Thoracic aorta (tissue), 2 donors: ENCODE results near the gene CD2BP2. TPM values are rescaled to one million over a fixed set of nuclear protein-coding genes. Genes with fewer than 3 reads are reported as not detected.
A peak's percentile ranks its signal among the peaks of the same experiment; 100 is the strongest.

Experiments
- ATAC-seq: fragments of 150-250 bp; one replicate; pipeline ENCODE4 v1.8.0; 2017; ENCODE audit warnings: low read depth; ENCODE audit not compliant: insufficient number of reproducible peaks, low FRiP score
- DNase-seq: peaks from one replicate; pipeline ENCODE4 v3.0.0-alpha.2; 2020; ENCODE audit warnings: low spot score
- H3K27ac ChIP-seq, 2 donors: fragments of 200-600 bp; sonication (generic); 1 replicate in 1 of 2; 2 replicates in 1 of 2; pipeline ENCODE4 v1.5.1; 2016; ENCODE audit warnings: mild to moderate bottlenecking in 2 of 2, moderate library complexity in 2 of 2
- H3K27me3 ChIP-seq: fragments of 200-600 bp; sonication (generic); replicated peaks from 2 replicates; pipeline ENCODE4 v1.6.0; 2016; ENCODE audit warnings: mild to moderate bottlenecking; ENCODE audit not compliant: insufficient read depth
- H3K36me3 ChIP-seq: fragments of 200-600 bp; sonication (generic); one replicate; pipeline ENCODE4 v1.5.1; 2016
- H3K4me1 ChIP-seq, 2 donors: fragments of 200-600 bp; sonication (generic); 1 replicate in 1 of 2; 2 replicates in 1 of 2; pipeline versions ENCODE4 v1.5.1 to v1.6.0; 2016; ENCODE audit warnings: low read depth in 2 of 2, mild to moderate bottlenecking in 1 of 2; ENCODE audit not compliant: control insufficient read depth in 1 of 2
- H3K4me3 ChIP-seq: fragments of 200-600 bp; sonication (generic); 2 replicates; pipeline ENCODE4 v1.5.1; 2016; ENCODE audit warnings: mild to moderate bottlenecking
- H3K9me3 ChIP-seq: fragments of 200-600 bp; sonication (generic); 2 replicates; pipeline ENCODE4 v1.5.1; 2016
- total RNA-seq, 2 donors: library from RNA; depleted of rRNA; stranded (reverse); fragments of >200 nt; gene quantifications; one replicate each; pipeline versions ENCODE4 v1.1.0 to v1.2.3, GENCODE V29; 2016
- TF ChIP-seq, protein P1 (sequence below): fragments of 200-600 bp; sonication (generic); IDR thresholded peaks from one replicate; pipeline ENCODE4 v1.5.1; 2019; ENCODE audit warnings: antibody characterized with exemption

Gene CD2BP2
- total RNA-seq, 2 donors from 2014 or later = 31.4 to 52.0 TPM

DNA sequence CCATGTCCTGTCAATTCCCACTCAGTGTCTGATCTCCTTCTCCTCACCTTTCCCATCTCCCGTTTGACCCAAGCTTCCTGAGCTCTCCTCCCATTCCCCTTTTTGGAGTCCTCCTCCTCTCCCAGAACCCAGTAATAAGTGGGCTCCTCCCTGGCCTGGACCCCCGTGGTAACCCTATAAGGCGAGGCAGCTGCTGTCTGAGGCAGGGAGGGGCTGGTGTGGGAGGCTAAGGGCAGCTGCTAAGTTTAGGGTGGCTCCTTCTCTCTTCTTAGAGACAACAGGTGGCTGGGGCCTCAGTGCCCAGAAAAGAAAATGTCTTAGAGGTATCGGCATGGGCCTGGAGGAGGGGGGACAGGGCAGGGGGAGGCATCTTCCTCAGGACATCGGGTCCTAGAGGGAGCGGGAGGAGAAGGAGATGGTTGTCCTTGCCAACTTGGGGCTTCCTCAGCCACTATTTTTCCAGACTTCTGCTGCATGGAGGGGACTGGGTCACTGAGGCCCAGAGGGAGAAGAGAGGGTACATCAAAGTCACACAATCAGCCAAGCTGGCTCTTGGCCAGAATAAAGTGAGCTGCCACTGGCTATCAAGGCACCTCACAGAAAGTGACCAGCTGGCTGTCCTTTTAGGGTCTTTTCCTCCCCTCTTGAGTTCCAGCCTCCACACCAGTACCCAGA, 17.1 kb upstream of the CD2BP2 start:
- DNase-seq (no peak), ATAC-seq (no peak)
- Histone ChIP-seq H3K36me3 (no peaks in the 10 kb centered on the region), H3K27ac (no peak overlapping the region), H3K4me3 (no peak overlapping the region), H3K4me1 (peaks cover 18 to 24% of the 10 kb centered on the region in 2 donors), H3K9me3 (no peaks in the 10 kb centered on the region), H3K27me3 (no peaks in the 10 kb centered on the region)
- TF ChIP-seq, protein P1, sequence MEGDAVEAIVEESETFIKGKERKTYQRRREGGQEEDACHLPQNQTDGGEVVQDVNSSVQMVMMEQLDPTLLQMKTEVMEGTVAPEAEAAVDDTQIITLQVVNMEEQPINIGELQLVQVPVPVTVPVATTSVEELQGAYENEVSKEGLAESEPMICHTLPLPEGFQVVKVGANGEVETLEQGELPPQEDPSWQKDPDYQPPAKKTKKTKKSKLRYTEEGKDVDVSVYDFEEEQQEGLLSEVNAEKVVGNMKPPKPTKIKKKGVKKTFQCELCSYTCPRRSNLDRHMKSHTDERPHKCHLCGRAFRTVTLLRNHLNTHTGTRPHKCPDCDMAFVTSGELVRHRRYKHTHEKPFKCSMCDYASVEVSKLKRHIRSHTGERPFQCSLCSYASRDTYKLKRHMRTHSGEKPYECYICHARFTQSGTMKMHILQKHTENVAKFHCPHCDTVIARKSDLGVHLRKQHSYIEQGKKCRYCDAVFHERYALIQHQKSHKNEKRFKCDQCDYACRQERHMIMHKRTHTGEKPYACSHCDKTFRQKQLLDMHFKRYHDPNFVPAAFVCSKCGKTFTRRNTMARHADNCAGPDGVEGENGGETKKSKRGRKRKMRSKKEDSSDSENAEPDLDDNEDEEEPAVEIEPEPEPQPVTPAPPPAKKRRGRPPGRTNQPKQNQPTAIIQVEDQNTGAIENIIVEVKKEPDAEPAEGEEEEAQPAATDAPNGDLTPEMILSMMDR = no peak

DNA sequence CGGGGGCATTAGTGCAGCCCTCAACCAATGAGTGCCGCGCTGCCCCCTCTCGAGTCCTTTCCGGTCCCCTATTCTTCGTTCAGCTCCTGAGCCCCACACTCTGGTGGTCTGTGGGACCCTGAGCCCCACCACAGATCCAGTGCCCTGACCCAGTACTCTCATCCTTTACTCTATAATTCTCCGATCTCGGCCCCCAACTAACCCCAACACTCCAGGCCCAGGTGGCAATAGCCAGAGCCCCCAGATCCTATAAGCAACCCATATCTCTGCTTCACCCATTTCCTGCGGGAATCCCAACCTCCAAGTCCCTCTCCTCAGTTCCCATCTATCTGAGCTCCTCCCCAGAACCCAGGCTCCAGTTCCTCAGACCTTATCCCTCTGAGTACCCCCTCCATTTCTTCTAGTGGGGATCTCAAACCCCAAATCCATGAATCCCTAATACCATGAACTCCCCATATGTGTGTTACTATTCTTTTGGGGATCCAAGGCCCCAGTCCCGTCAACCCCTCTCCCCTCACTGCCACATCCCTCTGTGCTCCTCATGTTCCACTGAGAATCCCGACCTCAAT, 16.2 kb upstream of the CD2BP2 start:
- TF ChIP-seq, protein P1 = no peak
- Histone ChIP-seq H3K36me3 (no peaks in the 10 kb centered on the region), H3K4me3 (peak overlapping the region; percentile 69), H3K9me3 (no peaks in the 10 kb centered on the region), H3K27me3 (no peaks in the 10 kb centered on the region), H3K27ac (peak overlapping the region; percentile 81 to 82), H3K4me1 (peaks cover 24 to 25% of the 10 kb centered on the region in 2 donors)
- ATAC-seq = no peak
- DNase-seq = no peak

DNA sequence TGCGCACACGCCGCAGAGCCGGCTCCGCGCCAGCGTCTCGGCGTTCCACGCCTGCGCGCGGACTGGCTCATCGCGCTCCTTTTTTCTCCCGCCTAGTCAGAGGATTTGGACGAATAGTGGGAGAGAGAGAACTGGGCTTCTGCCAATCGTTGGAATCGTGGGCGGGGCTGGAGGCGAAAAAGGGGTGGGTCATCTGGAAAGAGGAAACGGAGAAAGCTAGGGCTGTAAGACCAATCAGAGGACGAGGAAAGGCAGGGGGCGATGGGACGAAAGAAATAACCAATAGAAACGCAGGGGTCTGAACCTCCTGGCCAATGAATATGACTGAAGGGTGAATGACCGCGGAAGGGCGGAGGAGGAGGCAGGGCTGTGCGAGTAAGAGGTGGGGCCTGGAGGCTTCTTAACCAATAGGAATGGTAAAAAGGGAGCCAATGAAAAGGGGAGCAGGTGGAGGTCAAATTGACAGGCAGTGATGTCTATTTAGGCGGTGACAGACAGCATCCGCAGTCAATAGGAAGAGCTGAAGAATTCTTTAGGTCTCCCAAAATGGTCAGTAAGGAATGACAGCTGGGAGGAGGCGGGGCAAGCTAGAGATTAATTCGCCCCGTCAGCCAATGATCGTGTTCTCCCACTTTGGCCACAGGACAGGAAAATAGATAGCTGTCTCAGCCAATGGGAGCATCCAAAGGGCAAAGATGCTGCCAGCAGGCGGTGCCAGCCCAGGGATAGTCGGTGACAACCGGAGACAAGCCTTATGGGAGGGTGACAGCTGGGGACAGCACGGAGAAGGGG, 15.5 kb upstream of the CD2BP2 start, which contains the start of gene TBC1D10B:
Gene TBC1D10B (minus strand): TSS at position 39 of the 792 bp plus-strand sequence. CDS start 311 bp downstream, outside the sequence.
- H3K27ac ChIP-seq = peak within 1 kb of the TSS; percentile 81 to 82
- H3K4me1 ChIP-seq = peaks cover 24 to 25% of the 10 kb centered on the region in 2 donors
- H3K9me3 ChIP-seq = no peaks in the 10 kb centered on the region
- TF ChIP-seq, protein P1 = no peak
- H3K27me3 ChIP-seq = no peaks in the 10 kb centered on the region
- no peaks in the 10 kb centered on the region for H3K36me3 ChIP-seq
- DNase-seq (peak; percentile 97), ATAC-seq (peak; percentile 92)
- H3K4me3 ChIP-seq = peak within 1 kb of the TSS; percentile 93

DNA sequence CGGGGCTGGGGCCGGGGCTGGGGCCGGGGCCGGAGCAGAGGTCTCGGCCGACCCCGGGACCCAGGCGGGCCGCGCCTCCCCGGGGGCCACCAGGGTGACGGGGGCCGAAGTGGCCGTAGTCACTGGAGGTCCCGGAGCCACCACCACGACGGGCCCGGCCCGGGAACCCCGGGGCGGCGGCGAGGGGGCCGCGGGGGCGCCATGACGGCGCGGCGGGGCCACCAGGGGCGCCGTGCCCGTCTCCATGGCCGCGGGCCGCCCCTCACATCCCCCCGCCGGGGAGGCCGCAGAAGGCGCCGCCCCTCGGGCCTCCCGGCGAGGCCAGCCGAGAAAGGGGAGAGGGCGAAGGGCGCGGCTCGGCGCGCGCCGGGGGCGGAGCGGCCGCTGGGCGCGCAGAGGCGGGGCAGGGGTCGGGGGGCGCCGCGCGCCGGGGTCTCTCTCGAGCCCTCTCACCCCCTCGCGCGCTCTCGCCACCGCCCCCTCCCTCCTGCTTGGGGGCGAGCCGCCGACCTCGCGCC, 14.9 kb upstream of the CD2BP2 start:
- peak overlapping the region; percentile 93 for H3K4me3 ChIP-seq
- H3K27me3 ChIP-seq = no peaks in the 10 kb centered on the region
- ATAC-seq (no peak), DNase-seq (no peak)
- H3K36me3 ChIP-seq = peaks cover 5% of the 10 kb centered on the region
- TF ChIP-seq, protein P1 = no peak
- H3K9me3 ChIP-seq = no peaks in the 10 kb centered on the region
- peaks cover 24 to 25% of the 10 kb centered on the region in 2 donors for H3K4me1 ChIP-seq
- peak overlapping the region; percentile 32 to 62 for H3K27ac ChIP-seq
